Lung (tissue), 12 donors: ENCODE data around the gene SMIM41. TPM values are rescaled to one million over a fixed set of nuclear protein-coding genes. Genes with fewer than 3 reads are reported as not detected.

Experiments
- ATAC-seq: fragments of 200-7000 bp; cut with Tn5 transposase; one replicate; pipeline ENCODE4 v1.9.1; 2020; ENCODE audit warnings: moderate number of reproducible peaks; ENCODE audit not compliant: insufficient read depth, low FRiP score
- DNase-seq, 3 donors: peaks; one replicate each; pipeline ENCODE4 v3.0.0-alpha.2; 2013 to 2017
- H3K27ac ChIP-seq, 2 donors: one replicate each; pipeline ENCODE4 v1.5.1; 2013; ENCODE audit warnings: mild to moderate bottlenecking in 2 of 2, moderate library complexity in 2 of 2, control low read depth in 1 of 2, inconsistent platforms in 1 of 2, low read depth in 1 of 2, low read length in 1 of 2
- H3K27me3 ChIP-seq, 3 donors: one replicate each; pipeline ENCODE4 v1.5.1; 2013; ENCODE audit warnings: low read length in 2 of 3; ENCODE audit not compliant: control insufficient read depth in 3 of 3, insufficient read depth in 3 of 3
- H3K36me3 ChIP-seq, 4 donors: one replicate each; pipeline ENCODE4 v1.5.1; 2013; ENCODE audit warnings: low read length in 4 of 4, mild to moderate bottlenecking in 1 of 4, moderate library complexity in 1 of 4; ENCODE audit not compliant: control insufficient read depth in 4 of 4, insufficient read depth in 4 of 4
- H3K4me1 ChIP-seq, 5 donors: one replicate each; pipeline ENCODE4 v1.5.1; 2013; ENCODE audit warnings: low read length in 5 of 5, mild to moderate bottlenecking in 2 of 5, moderate library complexity in 1 of 5; ENCODE audit not compliant: control insufficient read depth in 5 of 5, insufficient read depth in 5 of 5
- H3K4me3 ChIP-seq: one replicate; pipeline ENCODE4 v1.5.1; 2013; ENCODE audit warnings: mild to moderate bottlenecking, control low read depth, moderate library complexity
- H3K9ac ChIP-seq, 2 donors: one replicate each; pipeline ENCODE4 v1.5.1; 2013; ENCODE audit warnings: low read length in 2 of 2, control low read depth in 1 of 2; ENCODE audit not compliant: insufficient read depth in 1 of 2
- H3K9me3 ChIP-seq, 4 donors: one replicate each; pipeline ENCODE4 v1.5.1; 2013; ENCODE audit warnings: low read length in 3 of 4, mild to moderate bottlenecking in 1 of 4, moderate library complexity in 1 of 4; ENCODE audit not compliant: control insufficient read depth in 4 of 4, insufficient read depth in 3 of 4
- CTCF ChIP-seq: IDR thresholded peaks from 2 replicates; pipeline ENCODE4 v1.5.1; 2012; ENCODE audit warnings: mild to moderate bottlenecking; ENCODE audit errors: control extremely low read depth, extremely low read depth
- WGBS, 2 donors: extraction: QIAGEN DNeasy Blood & Tissue Kit; methylation state at CpG; one replicate each; pipeline ENCODE4 v1.1.7; 2013; 5-methylcytosine and 5-hydroxymethylcytosine counted together
- polyA plus RNA-seq, 2 donors: library from polyadenylated mRNA; stranded (reverse); fragments of 200-250 nt; gene quantifications; one replicate each; pipeline ENCODE4 v1.2.1, GENCODE V29; 2013
- total RNA-seq, 2 donors: library from RNA; depleted of rRNA in 1 of 2; stranded (reverse); fragments of >200 nt in 1 of 2; gene quantifications; one replicate each; pipeline ENCODE4 v1.2.1, GENCODE V29; 2014 to 2021
- donor health status: control.
- donor health status: control.
- donor health status: Bipolar disorder and iron deficiency.
- donor health status: healthy.
- donor health status: DM: yes; HTN: yes; CAD: no.

SMIM41 gene
- total and polyA plus RNA-seq, 4 donors: 1.9 to 7.6 (median 4.3) TPM

- DNase-seq (no peak), ATAC-seq (no peak)
- H3K4me1 ChIP-seq: peaks cover 6 to 19% (median 18%) of the 10 kb centered on the region in 5 donors
- WGBS, 2 donors: 88 to 92% methylated on average over 9 of the region's 9 CpGs
- peaks cover under 1 to 36% (median 10%) of the 10 kb centered on the region in 4 donors for H3K36me3 ChIP-seq
- H3K27ac ChIP-seq: no peak overlapping the region
- TF ChIP-seq CTCF: no peak
- H3K27me3 ChIP-seq: no peaks in the 10 kb centered on the region
- H3K4me3 ChIP-seq: no peak overlapping the region
- no peak overlapping the region for H3K9ac ChIP-seq
- peaks cover 0 to 4% (median 0%) of the 10 kb centered on the region in 4 donors for H3K9me3 ChIP-seq
Observed at GRCh38 chr12:52053536-52054209, 25.8 kb upstream of the SMIM41 start.

GRCh38 chr12:52054231-52054832 is 25.2 kb upstream of the SMIM41 start:
- no peak for DNase-seq

GRCh38 chr12:52054833-52055730 is 24.4 kb upstream of the SMIM41 start:
- Histone ChIP-seq H3K4me1 (peaks cover 6 to 16% (median 10%) of the 10 kb centered on the region in 5 donors), H3K27ac (no peak overlapping the region), H3K9me3 (peaks cover 0 to 2% (median 0%) of the 10 kb centered on the region in 4 donors), H3K9ac (no peak overlapping the region), H3K27me3 (no peaks in the 10 kb centered on the region), H3K4me3 (no peak overlapping the region), H3K36me3 (peaks cover 3 to 40% (median 11%) of the 10 kb centered on the region in 4 donors)
- DNase-seq: peak in 2 of 3 donors; percentile 60 to 65
- 96 to 98% methylated on average over 21 of the region's 21 CpGs for WGBS, 2 donors
- no peak for ATAC-seq
- no peak for TF ChIP-seq CTCF

More at GRCh38 chr12:52054231-52054832, 25.2 kb upstream of the SMIM41 start:
- H3K4me3 ChIP-seq: no peak overlapping the region
- no peak overlapping the region for H3K27ac ChIP-seq
- H3K36me3 ChIP-seq: peaks cover 3 to 39% (median 10%) of the 10 kb centered on the region in 4 donors
- no peak for TF ChIP-seq CTCF
- H3K9ac ChIP-seq: no peak overlapping the region
- 93 to 96% methylated on average over 21 of the region's 21 CpGs for WGBS, 2 donors
- peaks cover 0 to 2% (median 0%) of the 10 kb centered on the region in 4 donors for H3K9me3 ChIP-seq
- H3K4me1 ChIP-seq: peaks cover 6 to 18% (median 16%) of the 10 kb centered on the region in 5 donors
- no peaks in the 10 kb centered on the region for H3K27me3 ChIP-seq
- no peak for ATAC-seq
